Ramos (cell line): ENCODE measurements around the gene TMEM238L.

Experiments
- in situ Hi-C: fragments of 300-500 bp; cut with MboI; formaldehyde crosslinking; loops from one replicate; pipeline ENCODE4 v1.14.3; 2022; ENCODE audit warnings: low sequenced_read_pairs; ENCODE audit not compliant: unreplicated experiment

TMEM238L gene

GRCh38 chr17:10806545-10807262 is 2.8 kb upstream of the TMEM238L start:
- in situ Hi-C loops: no loop called here

DNA sequence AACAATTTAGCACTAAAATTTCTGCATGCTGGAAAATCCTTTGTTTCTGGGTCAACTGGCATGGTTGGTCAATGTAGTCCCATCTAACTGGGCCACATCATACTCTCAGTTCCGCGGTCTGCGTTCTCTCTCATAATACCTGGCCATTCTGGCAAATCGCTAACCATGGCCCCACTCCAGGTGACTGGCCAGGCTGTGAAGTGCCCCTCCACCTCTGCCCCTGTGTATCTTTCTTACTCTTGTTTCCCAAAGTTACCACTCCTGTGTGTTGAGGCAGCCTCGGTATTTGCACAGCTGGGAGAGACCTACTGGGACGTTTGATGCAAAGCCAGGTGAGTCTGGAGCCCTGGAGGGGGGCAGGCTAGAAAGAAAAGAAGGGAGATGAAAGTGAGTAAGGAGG is 2.0 kb upstream of the TMEM238L start:
- in situ Hi-C loops: no loop called here

DNA sequence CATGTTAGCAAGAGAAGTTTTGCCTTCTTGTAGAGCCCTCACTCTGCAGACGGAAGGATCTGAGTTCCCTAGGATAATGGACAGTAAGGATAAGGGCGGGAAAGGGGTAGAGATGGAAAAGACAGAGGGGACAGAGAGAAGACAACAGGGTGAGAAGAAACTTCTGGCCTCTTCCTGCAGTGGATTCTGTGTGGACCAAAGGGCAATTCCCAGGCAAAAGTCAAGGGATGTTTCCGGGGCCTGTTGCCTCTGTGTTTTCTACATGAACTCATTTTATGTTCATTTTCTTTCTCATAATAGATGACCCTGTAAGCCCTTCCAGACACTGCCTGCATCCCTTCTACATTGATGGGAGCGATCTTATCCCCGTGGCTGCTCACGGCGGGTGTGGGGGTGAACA is 647 bp upstream of the TMEM238L start:
- in situ Hi-C loops: no loop called here

DNA sequence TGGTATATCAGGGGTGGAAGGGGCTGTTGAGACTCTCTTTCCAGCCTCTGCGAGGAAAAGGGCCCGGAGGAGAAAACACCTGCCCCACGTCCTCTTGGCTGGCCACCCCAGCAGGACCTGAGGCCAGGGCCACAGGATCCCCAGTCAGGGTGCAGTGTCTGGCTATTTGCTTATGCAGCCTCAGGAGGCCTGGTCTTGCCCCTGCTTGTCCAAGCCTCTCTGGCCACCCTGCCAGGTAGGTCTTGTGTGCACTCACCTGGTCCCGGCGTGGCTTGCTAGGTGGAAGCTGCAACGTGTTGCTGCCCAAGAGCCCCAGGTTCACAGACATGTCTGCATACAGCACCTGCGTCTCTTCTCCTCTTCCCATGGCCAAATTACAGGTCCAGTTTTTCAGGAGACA is 549 bp downstream of the TMEM238L start:
- in situ Hi-C loops: no loop called here

DNA sequence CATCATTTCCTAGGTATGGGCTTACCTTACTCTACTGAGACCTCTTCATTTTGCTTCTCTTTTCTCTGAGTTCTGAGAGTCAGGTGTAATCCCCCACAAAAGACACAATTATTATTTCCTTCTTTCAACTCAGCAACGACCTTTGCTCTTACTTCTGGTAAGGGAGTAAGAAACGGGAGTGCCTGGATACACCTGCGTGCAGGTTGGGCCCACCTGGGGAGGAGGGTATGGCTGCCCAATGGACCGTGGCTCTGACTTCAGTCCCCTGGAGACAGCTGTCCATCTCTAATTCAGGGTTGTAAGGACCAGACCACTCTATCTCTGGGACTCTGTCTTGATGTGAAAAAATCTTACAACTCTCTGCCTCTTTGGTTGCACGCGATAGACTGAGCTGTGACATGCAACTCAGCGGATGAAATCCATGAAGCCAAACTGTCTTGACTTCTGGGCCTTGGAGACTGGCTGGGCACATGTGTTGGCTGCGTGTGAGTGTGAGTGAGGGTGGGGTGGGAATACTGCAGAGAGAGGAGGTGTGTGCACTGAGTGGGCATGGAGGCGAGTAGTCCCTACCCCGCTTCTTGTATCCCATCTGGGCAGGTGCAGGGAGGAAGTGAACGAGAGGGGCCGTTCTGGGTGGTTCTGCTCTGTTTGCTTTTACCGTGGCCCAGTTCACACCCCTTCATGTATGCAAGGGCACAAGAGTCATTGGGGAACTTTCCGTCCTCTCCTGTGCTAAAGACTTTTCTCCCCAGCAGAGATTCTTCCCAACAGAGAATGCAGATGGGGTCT is 1.2 kb downstream of the TMEM238L start:
- in situ Hi-C loops: no loop called here

- in situ Hi-C loops: no loop called here
Measured at GRCh38 chr17:10799407-10799806, 4.5 kb downstream of the TMEM238L start.

DNA sequence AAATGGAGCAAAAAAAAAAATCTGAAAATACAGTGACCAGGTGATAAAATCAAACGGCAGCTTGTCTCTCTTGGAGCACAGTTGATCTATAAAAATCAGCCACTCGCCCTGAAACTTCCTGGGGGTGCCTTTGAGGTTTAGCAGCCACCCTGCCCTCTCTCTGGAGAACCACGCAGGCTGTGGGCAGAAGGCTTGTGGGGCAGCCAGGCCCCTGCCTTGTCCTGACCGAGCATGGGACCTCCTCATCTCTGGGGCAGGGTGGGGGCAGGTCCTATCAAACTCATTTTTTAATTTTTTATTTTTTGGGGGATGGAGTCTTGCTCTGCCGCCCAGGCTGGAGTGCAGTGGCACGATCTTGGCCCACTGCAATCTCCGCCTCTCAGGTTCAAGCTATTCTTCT is 5.0 kb downstream of the TMEM238L start:
- in situ Hi-C loops: no loop called here

DNA sequence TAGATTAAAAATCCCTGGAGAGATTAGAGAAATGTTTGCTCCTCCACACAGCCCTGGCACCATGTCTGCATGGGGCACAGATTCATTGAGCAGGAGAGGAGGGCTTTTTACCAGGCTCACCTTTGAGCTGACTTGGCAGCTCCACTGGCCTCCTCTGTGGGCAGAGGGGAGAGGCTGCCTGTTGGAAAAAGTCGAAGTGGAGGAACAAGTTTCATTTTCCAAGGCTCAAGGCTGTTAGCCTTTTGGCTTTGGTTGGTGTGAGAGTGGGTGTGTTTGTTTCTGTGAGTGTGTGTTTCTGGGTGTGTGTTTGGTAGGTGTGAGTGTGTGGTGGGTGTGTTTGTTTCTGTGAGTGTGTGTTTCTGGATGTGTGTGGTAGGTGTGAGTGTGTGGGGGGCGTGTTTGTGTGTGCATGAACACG is 5.6 kb downstream of the TMEM238L start:
- in situ Hi-C loops: no loop called here

DNA sequence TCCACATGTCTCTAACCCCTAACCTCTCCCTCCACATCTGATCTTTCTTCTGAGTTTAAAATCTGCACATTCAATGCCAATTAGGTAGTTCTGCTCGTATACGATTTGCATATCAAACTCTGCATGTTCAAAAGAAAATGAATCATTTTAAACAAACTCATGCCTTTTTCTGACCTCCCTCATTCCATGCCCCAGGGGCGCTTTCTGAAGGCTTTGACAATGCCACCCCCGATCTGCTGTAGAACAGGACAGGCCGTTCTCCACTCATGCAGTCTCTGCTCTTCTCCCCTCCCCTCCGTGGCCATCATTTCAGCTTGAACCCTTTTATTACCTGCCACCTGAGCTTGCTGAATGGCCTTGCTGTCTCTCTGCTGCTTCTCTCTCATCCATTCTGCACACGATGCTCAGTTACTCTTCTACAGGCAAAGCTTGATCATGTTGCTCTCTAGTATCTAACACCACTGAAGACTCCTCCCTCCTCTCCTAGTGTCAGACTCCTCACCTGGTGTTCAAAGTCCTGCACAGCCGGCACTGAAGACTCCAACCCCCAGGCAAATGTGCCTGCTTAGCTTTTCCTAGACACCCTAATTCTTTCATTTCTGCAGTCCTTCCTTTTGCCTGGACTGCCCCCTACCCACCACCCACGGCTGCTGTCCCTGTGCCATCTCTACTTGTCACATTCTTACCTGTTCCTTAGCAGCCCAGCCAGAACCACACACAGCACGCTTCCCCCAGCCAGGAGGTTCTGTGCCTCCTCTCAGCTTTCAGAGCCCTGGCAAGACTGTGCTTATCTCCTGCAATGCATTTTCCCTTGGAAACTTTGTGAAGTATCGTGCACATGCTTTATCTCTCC is 6.2 kb downstream of the TMEM238L start:
- in situ Hi-C loops: no loop called here

DNA sequence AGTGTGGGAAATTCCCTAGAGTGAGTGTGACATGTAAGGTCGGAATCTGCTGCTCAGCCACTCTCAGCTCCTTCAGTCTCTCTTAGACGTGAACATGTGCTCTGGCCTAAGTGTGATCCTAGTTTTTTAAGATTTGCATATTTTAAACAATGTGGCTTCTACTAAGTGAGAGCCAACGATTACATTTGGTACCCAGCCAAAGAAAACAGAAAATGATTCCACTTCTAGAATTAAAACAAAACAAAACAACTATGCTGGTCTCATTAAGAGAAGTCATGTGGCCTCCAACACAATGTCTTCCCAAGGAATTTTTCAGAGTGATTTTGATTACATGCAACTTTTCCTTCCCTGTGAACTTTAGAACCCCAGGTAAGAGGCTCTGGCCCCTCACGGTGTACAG is 10.1 kb downstream of the TMEM238L start:
- in situ Hi-C loops: no loop called here

- in situ Hi-C loops: no loop called here
Measured at GRCh38 chr17:10793256-10793655, 10.6 kb downstream of the TMEM238L start.

GRCh38 chr17:10792151-10792550 is 11.7 kb downstream of the TMEM238L start:
- in situ Hi-C loops: no loop called here

GRCh38 chr17:10790491-10791401 is 13.2 kb downstream of the TMEM238L start:
- in situ Hi-C loops: no loop called here

DNA sequence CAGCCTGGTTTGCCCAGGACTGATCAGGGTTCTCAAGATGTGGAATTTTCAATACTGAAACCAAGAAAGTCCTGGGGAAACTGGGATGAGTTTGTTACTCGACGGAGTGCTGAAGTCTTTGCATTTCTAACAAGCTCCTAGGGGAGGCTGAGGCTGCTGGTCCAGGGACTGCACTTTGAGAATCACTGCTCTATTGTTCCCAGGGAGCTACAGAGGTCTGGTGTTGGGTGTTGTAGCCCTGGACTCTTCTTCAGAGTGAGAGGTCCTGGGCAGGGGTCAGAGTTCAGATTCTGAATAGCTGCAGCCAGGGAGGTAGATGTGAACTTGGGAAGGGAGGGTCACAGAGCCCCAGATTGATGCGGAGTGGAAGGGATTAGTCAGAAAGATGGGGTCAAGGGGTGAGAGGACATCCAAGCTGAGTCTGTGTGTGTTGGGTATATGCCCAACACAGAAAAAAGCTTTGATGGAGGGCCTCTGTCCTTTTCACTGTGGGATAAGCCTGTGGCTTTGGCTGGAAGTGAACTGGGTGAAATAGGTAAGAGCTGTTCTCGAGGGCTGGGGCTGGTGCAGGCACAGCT is 14.1 kb downstream of the TMEM238L start:
- in situ Hi-C loops: no loop called here

GRCh38 chr17:10787306-10788045 is 16.4 kb downstream of the TMEM238L start:
- in situ Hi-C loops: no loop called here

GRCh38 chr17:10785295-10785694 is 18.6 kb downstream of the TMEM238L start:
- in situ Hi-C loops: no loop called here

DNA sequence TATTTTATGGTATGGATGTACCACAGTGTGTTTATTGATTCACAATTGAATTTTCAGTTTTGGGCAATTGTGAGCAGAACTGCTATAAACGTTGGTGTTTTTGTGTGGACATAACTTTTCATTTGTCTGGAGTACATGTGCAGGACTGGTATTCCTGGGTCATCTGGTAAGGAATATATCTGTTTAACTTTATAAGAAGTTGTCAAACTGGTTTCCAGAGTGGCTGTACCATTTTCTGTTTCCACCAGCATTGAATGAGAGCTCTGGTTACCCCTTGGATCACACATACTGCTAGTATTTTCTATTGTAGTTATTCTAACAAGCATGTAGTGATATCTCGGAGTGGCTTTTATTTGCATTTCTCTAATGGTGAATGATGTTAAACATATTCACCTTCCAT is 24.3 kb downstream of the TMEM238L start:
- in situ Hi-C loops: no loop called here

GRCh38 chr17:10777890-10778289 is 26.0 kb downstream of the TMEM238L start:
- in situ Hi-C loops: no loop called here
